ENCODE data around the gene FOXN4. TPM values are rescaled to one million over a fixed set of nuclear protein-coding genes. Genes with fewer than 3 reads are reported as not detected.

The FOXN4 gene
- total RNA-seq, 4 donors from 2014 or later, result not detected

DNA sequence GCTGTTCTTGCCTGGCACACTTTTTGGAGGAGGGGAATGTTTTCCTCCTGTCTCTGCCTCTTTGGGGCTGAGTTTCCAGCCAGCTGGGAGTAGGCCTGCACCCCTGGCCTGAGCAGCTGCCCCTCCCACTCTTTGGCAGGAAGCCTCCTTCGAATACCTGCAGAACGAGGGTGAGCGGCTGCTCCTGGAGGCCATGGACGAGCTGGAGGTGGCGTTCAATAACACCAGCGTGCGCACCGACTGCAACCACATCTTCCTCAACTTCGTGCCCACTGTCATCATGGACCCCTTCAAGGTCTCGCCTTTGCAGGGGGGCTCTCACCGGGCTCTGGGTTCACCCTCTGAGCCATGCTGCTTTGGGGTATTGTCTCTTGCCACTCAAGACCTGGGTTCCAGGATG, 69.4 kb downstream of the FOXN4 start:
- peaks cover 0 to 96% (median 23%) of the 10 kb centered on the region in 3 donors for H3K36me3 ChIP-seq
- H3K4me3 ChIP-seq, result no peak overlapping the region
- no peak overlapping the region for H3K27ac ChIP-seq
- no peaks in the 10 kb centered on the region for H3K27me3 ChIP-seq
- no peaks in the 10 kb centered on the region for H3K9me3 ChIP-seq
- TF ChIP-seq, protein P1, sequence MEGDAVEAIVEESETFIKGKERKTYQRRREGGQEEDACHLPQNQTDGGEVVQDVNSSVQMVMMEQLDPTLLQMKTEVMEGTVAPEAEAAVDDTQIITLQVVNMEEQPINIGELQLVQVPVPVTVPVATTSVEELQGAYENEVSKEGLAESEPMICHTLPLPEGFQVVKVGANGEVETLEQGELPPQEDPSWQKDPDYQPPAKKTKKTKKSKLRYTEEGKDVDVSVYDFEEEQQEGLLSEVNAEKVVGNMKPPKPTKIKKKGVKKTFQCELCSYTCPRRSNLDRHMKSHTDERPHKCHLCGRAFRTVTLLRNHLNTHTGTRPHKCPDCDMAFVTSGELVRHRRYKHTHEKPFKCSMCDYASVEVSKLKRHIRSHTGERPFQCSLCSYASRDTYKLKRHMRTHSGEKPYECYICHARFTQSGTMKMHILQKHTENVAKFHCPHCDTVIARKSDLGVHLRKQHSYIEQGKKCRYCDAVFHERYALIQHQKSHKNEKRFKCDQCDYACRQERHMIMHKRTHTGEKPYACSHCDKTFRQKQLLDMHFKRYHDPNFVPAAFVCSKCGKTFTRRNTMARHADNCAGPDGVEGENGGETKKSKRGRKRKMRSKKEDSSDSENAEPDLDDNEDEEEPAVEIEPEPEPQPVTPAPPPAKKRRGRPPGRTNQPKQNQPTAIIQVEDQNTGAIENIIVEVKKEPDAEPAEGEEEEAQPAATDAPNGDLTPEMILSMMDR (IDR thresholded peaks at IDR 0.05), result no peak
- TF ChIP-seq POLR2A (IDR thresholded peaks at IDR 0.05), result no peak
- 83 to 89% methylated on average over 9 to 10 of the region's 11 CpGs for WGBS, 2 donors
- no peak for DNase-seq
- no peaks in the 10 kb centered on the region for H3K4me1 ChIP-seq
- intact Hi-C loops (cut with DNase I), result no loop called here

- Histone ChIP-seq H3K9me3 (no peaks in the 10 kb centered on the region), H3K27me3 (no peaks in the 10 kb centered on the region), H3K4me1 (no peaks in the 10 kb centered on the region), H3K27ac (no peak overlapping the region), H3K36me3 (peaks cover 0 to 96% (median 23%) of the 10 kb centered on the region in 3 donors), H3K4me3 (no peak overlapping the region)
- 61 to 63% methylated on average over 2 to 3 of the region's 4 CpGs for WGBS, 2 donors
- intact Hi-C loops (cut with DNase I), result no loop called here
- no peak for DNase-seq
- no peak for TF ChIP-seq POLR2A (IDR thresholded peaks at IDR 0.05)
- TF ChIP-seq, protein P1 (IDR thresholded peaks at IDR 0.05), result no peak
These were observed 69.9 kb downstream of the FOXN4 start for GRCh38 chr12:109239179-109239578.

DNA sequence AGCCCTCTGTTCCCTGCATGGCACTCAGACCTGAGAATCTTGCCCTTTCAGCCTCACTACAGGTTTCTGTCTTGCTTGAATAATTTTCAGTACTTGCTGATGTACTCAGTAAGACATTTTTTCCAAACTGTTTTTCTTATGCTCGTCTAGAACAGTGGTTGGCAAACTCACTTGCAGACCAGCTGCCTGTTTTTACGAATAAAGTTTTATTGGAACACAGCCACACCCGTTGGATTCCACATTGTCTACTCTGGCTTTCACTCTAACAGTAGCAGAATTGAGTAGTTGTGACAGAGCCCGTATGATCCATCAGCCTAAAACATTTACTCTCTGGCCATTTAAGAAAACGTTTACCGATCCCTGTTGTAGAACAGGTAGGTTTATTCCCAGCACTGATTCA, 72.8 kb downstream of the FOXN4 start:
- TF ChIP-seq POLR2A (IDR thresholded peaks at IDR 0.05), result no peak
- TF ChIP-seq, protein P1 (IDR thresholded peaks at IDR 0.05), result no peak
- no peak overlapping the region for H3K27ac ChIP-seq
- H3K27me3 ChIP-seq, result no peaks in the 10 kb centered on the region
- H3K4me3 ChIP-seq, result no peak overlapping the region
- WGBS, 2 donors, result 78 to 88% methylated on average over 6 of the region's 6 CpGs
- H3K4me1 ChIP-seq, result no peaks in the 10 kb centered on the region
- DNase-seq, result no peak
- H3K9me3 ChIP-seq, result no peaks in the 10 kb centered on the region
- intact Hi-C loops (cut with DNase I), result no loop called here
- H3K36me3 ChIP-seq, result peaks cover 0 to 96% (median 28%) of the 10 kb centered on the region in 3 donors

GRCh38 chr12:109234012-109234411, 75.1 kb downstream of the FOXN4 start:
- Histone ChIP-seq H3K36me3 (peaks cover 0 to 97% (median 18%) of the 10 kb centered on the region in 3 donors), H3K4me3 (no peak overlapping the region), H3K27me3 (no peaks in the 10 kb centered on the region), H3K4me1 (no peaks in the 10 kb centered on the region), H3K9me3 (no peaks in the 10 kb centered on the region), H3K27ac (no peak overlapping the region)
- TF ChIP-seq, protein P1 (IDR thresholded peaks at IDR 0.05), result no peak
- TF ChIP-seq POLR2A (IDR thresholded peaks at IDR 0.05), result no peak
- intact Hi-C loops (cut with DNase I), result no loop called here
- DNase-seq, result no peak
- 83 to 86% methylated on average over 6 to 14 of the region's 15 CpGs for WGBS, 2 donors

DNA sequence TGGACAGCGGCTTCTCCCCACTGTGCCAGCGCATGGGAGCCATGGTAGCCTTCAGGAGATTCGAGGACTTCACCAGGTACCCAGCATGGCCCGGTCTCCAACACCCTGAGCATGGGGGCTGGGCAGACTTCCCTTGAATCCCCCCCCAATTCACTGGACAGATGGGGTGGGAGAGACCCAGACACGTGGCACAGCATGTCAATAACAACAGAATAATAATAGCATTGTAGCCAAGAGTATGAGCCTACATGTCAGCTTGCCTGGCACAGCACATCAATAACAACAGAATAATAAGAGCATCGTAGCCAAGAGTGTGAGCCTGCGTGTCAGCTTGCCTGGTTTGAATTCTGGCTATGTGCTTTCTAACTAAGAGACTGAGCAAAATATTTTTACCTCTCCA, 76.4 kb downstream of the FOXN4 start:
- Histone ChIP-seq H3K4me1 (no peaks in the 10 kb centered on the region), H3K4me3 (no peak overlapping the region), H3K9me3 (no peaks in the 10 kb centered on the region), H3K27ac (no peak overlapping the region), H3K27me3 (no peaks in the 10 kb centered on the region), H3K36me3 (peaks cover 0 to 100% (median 14%) of the 10 kb centered on the region in 3 donors)
- WGBS, 2 donors, result 76 to 100% methylated on average over 2 to 3 of the region's 7 CpGs
- TF ChIP-seq POLR2A (IDR thresholded peaks at IDR 0.05), result no peak
- TF ChIP-seq, protein P1 (IDR thresholded peaks at IDR 0.05), result no peak
- intact Hi-C loops (cut with DNase I), result no loop called here
- DNase-seq, result no peak
